Natural killer cell (primary cell): ENCODE data around the gene TIGD2. TPM values are rescaled to one million over a fixed set of nuclear protein-coding genes. Genes with fewer than 3 reads are reported as not detected.

ENCODE experiments used
- ATAC-seq, 3 donors: fragments of 150-1000 bp in 2 of 3; fragments of 200-7000 bp in 1 of 3; cut with Tn5 transposase; 1 replicate in 1 of 3; 2 replicates in 2 of 3; pipeline ENCODE4 v1.10.0; 2021; ENCODE audit warnings: mild to moderate bottlenecking in 2 of 3, moderate library complexity in 2 of 3
- DNase-seq, 2 donors: peaks; one replicate each; pipeline versions ENCODE4 v3.0.0 to v3.0.0-alpha.2; 2013 to 2021; ENCODE audit warnings: mixed read lengths in 1 of 2
- H3K27ac ChIP-seq: one replicate; pipeline ENCODE4 v1.5.1; 2013; ENCODE audit warnings: mild to moderate bottlenecking, low read length
- H3K27me3 ChIP-seq: one replicate; pipeline ENCODE4 v1.6.1; 2013; ENCODE audit warnings: low read length; ENCODE audit not compliant: control insufficient read depth, insufficient read depth
- H3K36me3 ChIP-seq: one replicate; pipeline ENCODE4 v1.6.1; 2013; ENCODE audit warnings: low read length; ENCODE audit not compliant: control insufficient read depth, insufficient read depth
- H3K4me1 ChIP-seq: one replicate; pipeline ENCODE4 v1.6.1; 2013; ENCODE audit warnings: low read length; ENCODE audit not compliant: control insufficient read depth, insufficient read depth
- H3K4me3 ChIP-seq: one replicate; pipeline ENCODE4 v1.5.1; 2013; ENCODE audit warnings: low read length
- H3K9me3 ChIP-seq: one replicate; pipeline ENCODE4 v1.6.1; 2013; ENCODE audit warnings: low read length; ENCODE audit not compliant: control insufficient read depth, insufficient read depth
- H3K27ac Mint-ChIP-seq, 2 donors: one replicate each; pipeline ENCODE4 v1.8.0; 2022; ENCODE audit warnings: mild to moderate bottlenecking in 2 of 2, mixed read lengths in 2 of 2, moderate library complexity in 1 of 2
- H3K27me3 Mint-ChIP-seq, 2 donors: one replicate each; pipeline ENCODE4 v1.8.0; 2022; ENCODE audit warnings: low read depth in 2 of 2, mixed read lengths in 2 of 2
- H3K36me3 Mint-ChIP-seq: one replicate; pipeline ENCODE4 v1.8.0; 2022; ENCODE audit warnings: mixed read lengths
- H3K4me1 Mint-ChIP-seq, 2 donors: one replicate each; pipeline ENCODE4 v1.8.0; 2022; ENCODE audit warnings: mixed read lengths in 2 of 2
- H3K4me3 Mint-ChIP-seq: one replicate; pipeline ENCODE4 v1.8.0; 2022; ENCODE audit warnings: mild to moderate bottlenecking, moderate library complexity, mixed read lengths
- H3K9me3 Mint-ChIP-seq, 2 donors: one replicate each; pipeline ENCODE4 v1.8.0; 2022; ENCODE audit warnings: mixed read lengths in 2 of 2
- WGBS: methylation state at CpG from one replicate; pipeline ENCODE4 v1.1.7; 2013; ENCODE audit warnings: missing lambda C conversion rate; ENCODE audit not compliant: insufficient coverage; 5-methylcytosine and 5-hydroxymethylcytosine counted together
- intact Hi-C: fragments of 100-400 bp; cut with micrococcal nuclease; formaldehyde crosslinking; loops from one replicate; pipeline ENCODE4 v1.14.2; 2022
- total RNA-seq, 4 donors: library from RNA; stranded (reverse); fragments of 120-200 nt in 1 of 4; gene quantifications; one replicate each; pipeline versions ENCODE4 v1.2.3 to v1.2.4, GENCODE V29; 2013 to 2022
- TF ChIP-seq, protein P1 (sequence below): fragments of 200-600 bp; IDR thresholded peaks from one replicate; pipeline ENCODE4 v1.8.0; 2022; ENCODE audit warnings: antibody characterized with exemption

TIGD2 gene
- total RNA-seq, 3 donors from 2014 or later (not counting 1 experiment from before 2014, with no cell fraction given): 3.2 to 7.6 (median 5.1) TPM

GRCh38 chr4:89152972-89153371 lies 41.6 kb downstream of the TIGD2 start:
- Histone ChIP-seq H3K4me1 (no peaks in the 10 kb centered on the region), H3K9me3 (no peaks in the 10 kb centered on the region), H3K36me3 (no peaks in the 10 kb centered on the region), H3K27me3 (no peaks in the 10 kb centered on the region), H3K4me3 (no peak overlapping the region), H3K27ac (no peak overlapping the region)
- intact Hi-C loops: no loop called here
- Mint-ChIP-seq H3K4me3 (no peak overlapping the region), H3K36me3 (no peaks in the 10 kb centered on the region), H3K4me1 (no peaks in the 10 kb centered on the region), H3K27ac (no peak overlapping the region), H3K27me3 (peaks cover 0 to 12% of the 10 kb centered on the region in 2 donors), H3K9me3 (no peaks in the 10 kb centered on the region)
- ATAC-seq (no peak), DNase-seq (no peak)
- TF ChIP-seq, protein P1, sequence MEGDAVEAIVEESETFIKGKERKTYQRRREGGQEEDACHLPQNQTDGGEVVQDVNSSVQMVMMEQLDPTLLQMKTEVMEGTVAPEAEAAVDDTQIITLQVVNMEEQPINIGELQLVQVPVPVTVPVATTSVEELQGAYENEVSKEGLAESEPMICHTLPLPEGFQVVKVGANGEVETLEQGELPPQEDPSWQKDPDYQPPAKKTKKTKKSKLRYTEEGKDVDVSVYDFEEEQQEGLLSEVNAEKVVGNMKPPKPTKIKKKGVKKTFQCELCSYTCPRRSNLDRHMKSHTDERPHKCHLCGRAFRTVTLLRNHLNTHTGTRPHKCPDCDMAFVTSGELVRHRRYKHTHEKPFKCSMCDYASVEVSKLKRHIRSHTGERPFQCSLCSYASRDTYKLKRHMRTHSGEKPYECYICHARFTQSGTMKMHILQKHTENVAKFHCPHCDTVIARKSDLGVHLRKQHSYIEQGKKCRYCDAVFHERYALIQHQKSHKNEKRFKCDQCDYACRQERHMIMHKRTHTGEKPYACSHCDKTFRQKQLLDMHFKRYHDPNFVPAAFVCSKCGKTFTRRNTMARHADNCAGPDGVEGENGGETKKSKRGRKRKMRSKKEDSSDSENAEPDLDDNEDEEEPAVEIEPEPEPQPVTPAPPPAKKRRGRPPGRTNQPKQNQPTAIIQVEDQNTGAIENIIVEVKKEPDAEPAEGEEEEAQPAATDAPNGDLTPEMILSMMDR: no peak
- WGBS: 83% methylated on average over 2 of the region's 2 CpGs

DNA sequence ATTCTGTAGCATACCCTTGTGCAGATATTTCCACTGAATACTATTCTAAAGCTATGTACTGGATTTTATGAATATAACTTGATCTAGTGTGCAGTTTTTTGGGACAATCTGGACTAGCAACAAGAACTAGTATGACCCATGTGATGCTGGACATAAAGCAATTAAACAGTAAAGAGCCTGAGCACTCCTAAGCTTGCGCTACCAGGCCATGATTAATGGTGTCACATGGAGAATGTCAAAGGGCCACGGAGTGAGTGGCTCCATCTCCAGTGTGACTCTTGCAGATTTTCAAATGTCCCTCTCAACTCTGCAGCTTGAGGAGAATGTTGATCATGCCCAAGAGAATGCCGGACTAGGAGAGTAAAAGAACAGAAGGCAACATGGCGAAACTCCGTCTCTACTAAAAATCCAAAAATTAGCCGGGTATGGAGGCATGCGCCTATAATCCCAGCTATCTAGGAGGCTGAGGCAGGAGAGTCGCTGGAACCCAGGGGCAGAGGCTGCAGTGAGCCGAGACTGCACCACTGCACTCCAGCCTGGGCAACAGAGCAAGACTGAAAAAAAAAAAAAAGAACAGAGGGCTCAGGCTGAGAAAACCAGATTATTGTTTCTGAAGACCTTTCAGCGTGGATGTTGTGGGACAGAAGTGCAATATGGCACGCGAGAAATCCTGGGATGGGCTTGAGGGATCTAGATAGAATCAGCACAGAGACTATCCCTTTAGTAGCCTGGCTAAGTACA lies 45.0 kb downstream of the TIGD2 start:
- Mint-ChIP-seq H3K27ac (no peak overlapping the region), H3K9me3 (no peaks in the 10 kb centered on the region), H3K4me1 (no peaks in the 10 kb centered on the region), H3K36me3 (no peaks in the 10 kb centered on the region), H3K4me3 (no peak overlapping the region), H3K27me3 (peaks cover 1 to 12% of the 10 kb centered on the region in 2 donors)
- WGBS: 95% methylated on average over 12 of the region's 12 CpGs
- no peak overlapping the region for H3K4me3 ChIP-seq
- H3K36me3 ChIP-seq: no peaks in the 10 kb centered on the region
- H3K27me3 ChIP-seq: no peaks in the 10 kb centered on the region
- ATAC-seq (peak in 1 of 3 donors; percentile 35), DNase-seq (no peak)
- H3K27ac ChIP-seq: no peak overlapping the region
- TF ChIP-seq, protein P1: no peak
- H3K9me3 ChIP-seq: no peaks in the 10 kb centered on the region
- intact Hi-C loops: no loop called here
- H3K4me1 ChIP-seq: no peaks in the 10 kb centered on the region

- TF ChIP-seq, protein P1: no peak
- 95% methylated on average over 6 of the region's 7 CpGs for WGBS
- H3K36me3 Mint-ChIP-seq: no peaks in the 10 kb centered on the region
- DNase-seq: no peak
- Histone ChIP-seq H3K4me1 (no peaks in the 10 kb centered on the region), H3K9me3 (no peaks in the 10 kb centered on the region), H3K4me3 (no peak overlapping the region), H3K27me3 (no peaks in the 10 kb centered on the region), H3K27ac (no peak overlapping the region), H3K36me3 (no peaks in the 10 kb centered on the region)
- H3K4me1 Mint-ChIP-seq: no peaks in the 10 kb centered on the region
- no peak overlapping the region for H3K4me3 Mint-ChIP-seq
- peaks cover 3 to 6% of the 10 kb centered on the region in 2 donors for H3K27me3 Mint-ChIP-seq
- no peak overlapping the region for H3K27ac Mint-ChIP-seq
- intact Hi-C loops: loop anchor here (2.0 kb wide), 1 partner anchor 743 kb away; no protein-coding TSS in a partner anchor
- no peaks in the 10 kb centered on the region for H3K9me3 Mint-ChIP-seq
- ATAC-seq: no peak
These were observed 46.2 kb downstream of the TIGD2 start for GRCh38 chr4:89157488-89158024.
